Psoas muscle (tissue), 8 donors: ENCODE measurements around the gene ZBTB46. TPM values are rescaled to one million over a fixed set of nuclear protein-coding genes. Genes with fewer than 3 reads are reported as not detected.
A peak's percentile ranks its signal among the peaks of the same experiment; 100 is the strongest.

Experiments
- ATAC-seq, 4 donors: fragments of 200-7000 bp; cut with Tn5 transposase; one replicate each; pipeline ENCODE4 v1.9.1; 2020; ENCODE audit warnings: moderate library complexity in 3 of 4, mild to moderate bottlenecking in 2 of 4
- DNase-seq, 2 donors: peaks; one replicate each; pipeline ENCODE4 v3.0.0-alpha.2; 2020
- H3K27ac ChIP-seq: fragments of 200-600 bp; one replicate; pipeline ENCODE4 v1.8.0; 2022
- H3K27me3 ChIP-seq, 3 donors: fragments of 200-600 bp in 1 of 3; one replicate each; pipeline versions ENCODE4 v1.6.1 to v1.8.0; 2013 to 2022; ENCODE audit warnings: low read length in 2 of 3, mild to moderate bottlenecking in 2 of 3, moderate library complexity in 1 of 3; ENCODE audit not compliant: insufficient read depth in 3 of 3
- H3K36me3 ChIP-seq, 2 donors: fragments of 200-600 bp in 1 of 2; one replicate each; pipeline versions ENCODE4 v1.6.1 to v1.8.0; 2013 to 2022; ENCODE audit warnings: low read depth in 1 of 2, mild to moderate bottlenecking in 1 of 2, moderate library complexity in 1 of 2; ENCODE audit not compliant: insufficient read depth in 1 of 2
- H3K4me1 ChIP-seq: fragments of 200-600 bp; one replicate; pipeline ENCODE4 v1.8.0; 2022
- H3K4me3 ChIP-seq: fragments of 200-600 bp; one replicate; pipeline ENCODE4 v1.8.0; 2022; ENCODE audit warnings: mild to moderate bottlenecking
- H3K9me3 ChIP-seq: fragments of 200-600 bp; one replicate; pipeline ENCODE4 v1.8.0; 2022
- WGBS, 3 donors: extraction: QIAGEN DNeasy Blood & Tissue Kit; methylation state at CpG; one replicate each; pipeline versions ENCODE4 v1.1.6 to v1.1.7; 2013; 5-methylcytosine and 5-hydroxymethylcytosine counted together
- intact Hi-C, 2 donors: fragments of 100-400 bp; cut with DNase I; formaldehyde crosslinking; loops; one replicate each; pipeline versions ENCODE4 v1.11.0 to v1.14.2; 2022
- polyA plus RNA-seq, 3 donors: library from polyadenylated mRNA; stranded (reverse); fragments of 200-250 nt; gene quantifications; one replicate each; pipeline ENCODE4 v1.2.3, GENCODE V29; 2013
- total RNA-seq, 4 donors: library from RNA; stranded (reverse); fragmentation: NEBNext Ultra II Directional in 2 of 4; extraction: Animal tissue kit (Norgen Biotek cat#: 25700) in 2 of 4; gene quantifications; one replicate each; pipeline versions ENCODE4 v1.2.1 to v1.2.4, GENCODE V29; 2021 to 2023
- TF ChIP-seq, protein P1 (sequence below): fragments of 200-600 bp; IDR thresholded peaks from one replicate; pipeline ENCODE4 v1.8.0; 2022; ENCODE audit warnings: antibody characterized with exemption
- donor health status: healthy with polysubstance abuse.
- donor health status: DM: no; HTN: no; CAD: no; lungs with moderate emphysema.
- donor health status: Bipolar disorder and iron deficiency.
- donor health status: healthy.
- donor health status: DM: yes; HTN: yes; CAD: no.
- donor health status: DM: no; HTN: no; CAD: no.
- donor health status: DM: no; HTN: no; CAD: no.
- donor health status: DM: yes; HTN: yes; CAD: no.

Gene ZBTB46
- total and polyA plus RNA-seq, 7 donors: 1.3 to 6.4 (median 4.5) TPM

DNA sequence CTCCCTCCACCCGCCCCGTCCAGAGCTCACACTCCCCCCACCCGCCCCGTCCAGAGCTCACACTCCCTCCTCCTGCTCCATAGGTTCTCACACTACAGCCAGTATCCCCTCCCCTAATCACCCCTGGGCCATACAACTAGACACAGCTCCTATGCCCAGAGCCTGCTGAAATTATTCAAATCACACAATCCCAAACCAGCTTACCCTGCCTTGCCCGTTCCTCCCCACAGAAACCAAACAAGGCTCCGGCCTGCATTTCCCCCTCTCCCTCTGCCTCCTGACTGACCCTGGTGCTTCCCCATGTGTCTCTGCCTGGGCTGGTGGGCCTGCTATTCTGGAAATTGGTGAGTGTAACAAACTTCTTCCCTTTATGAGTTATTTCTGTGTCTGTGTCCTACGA, 72.9 kb downstream of the ZBTB46 start:
- ATAC-seq (no peak), DNase-seq (peak in 1 of 2 donors; percentile 33)
- H3K36me3 ChIP-seq: no peaks in the 10 kb centered on the region
- no peaks in the 10 kb centered on the region for H3K4me1 ChIP-seq
- TF ChIP-seq, protein P1, sequence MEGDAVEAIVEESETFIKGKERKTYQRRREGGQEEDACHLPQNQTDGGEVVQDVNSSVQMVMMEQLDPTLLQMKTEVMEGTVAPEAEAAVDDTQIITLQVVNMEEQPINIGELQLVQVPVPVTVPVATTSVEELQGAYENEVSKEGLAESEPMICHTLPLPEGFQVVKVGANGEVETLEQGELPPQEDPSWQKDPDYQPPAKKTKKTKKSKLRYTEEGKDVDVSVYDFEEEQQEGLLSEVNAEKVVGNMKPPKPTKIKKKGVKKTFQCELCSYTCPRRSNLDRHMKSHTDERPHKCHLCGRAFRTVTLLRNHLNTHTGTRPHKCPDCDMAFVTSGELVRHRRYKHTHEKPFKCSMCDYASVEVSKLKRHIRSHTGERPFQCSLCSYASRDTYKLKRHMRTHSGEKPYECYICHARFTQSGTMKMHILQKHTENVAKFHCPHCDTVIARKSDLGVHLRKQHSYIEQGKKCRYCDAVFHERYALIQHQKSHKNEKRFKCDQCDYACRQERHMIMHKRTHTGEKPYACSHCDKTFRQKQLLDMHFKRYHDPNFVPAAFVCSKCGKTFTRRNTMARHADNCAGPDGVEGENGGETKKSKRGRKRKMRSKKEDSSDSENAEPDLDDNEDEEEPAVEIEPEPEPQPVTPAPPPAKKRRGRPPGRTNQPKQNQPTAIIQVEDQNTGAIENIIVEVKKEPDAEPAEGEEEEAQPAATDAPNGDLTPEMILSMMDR: no peak
- intact Hi-C loops: no loop called here
- 87 to 92% (median 91%) methylated on average over 7 of the region's 7 CpGs for WGBS, 3 donors
- H3K4me3 ChIP-seq: no peak overlapping the region
- H3K27ac ChIP-seq: no peak overlapping the region
- H3K9me3 ChIP-seq: no peaks in the 10 kb centered on the region
- no peaks in the 10 kb centered on the region for H3K27me3 ChIP-seq

DNA sequence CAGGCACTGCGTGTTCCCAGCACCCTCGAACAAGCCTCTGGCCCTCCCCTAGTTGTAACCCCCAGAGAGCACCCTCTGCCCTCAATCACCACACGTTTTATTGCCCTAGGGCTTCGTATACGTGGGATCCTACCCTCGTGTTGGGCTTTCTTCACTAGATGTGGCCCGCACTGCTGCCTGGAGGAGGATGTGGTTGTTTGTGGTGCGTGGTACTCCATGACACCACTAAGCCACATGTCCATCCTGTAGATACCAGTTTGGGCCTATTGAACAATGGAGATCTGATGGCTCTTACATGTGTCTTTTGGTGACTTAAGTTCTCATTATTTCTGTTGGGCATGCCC, 74.4 kb downstream of the ZBTB46 start:
- Histone ChIP-seq H3K4me3 (no peak overlapping the region), H3K4me1 (no peaks in the 10 kb centered on the region), H3K27me3 (no peaks in the 10 kb centered on the region), H3K9me3 (no peaks in the 10 kb centered on the region), H3K36me3 (no peaks in the 10 kb centered on the region), H3K27ac (no peak overlapping the region)
- WGBS, 3 donors: 65 to 71% (median 68%) methylated on average over 8 of the region's 8 CpGs
- DNase-seq (no peak), ATAC-seq (no peak)
- intact Hi-C loops: no loop called here
- TF ChIP-seq, protein P1: no peak

DNA sequence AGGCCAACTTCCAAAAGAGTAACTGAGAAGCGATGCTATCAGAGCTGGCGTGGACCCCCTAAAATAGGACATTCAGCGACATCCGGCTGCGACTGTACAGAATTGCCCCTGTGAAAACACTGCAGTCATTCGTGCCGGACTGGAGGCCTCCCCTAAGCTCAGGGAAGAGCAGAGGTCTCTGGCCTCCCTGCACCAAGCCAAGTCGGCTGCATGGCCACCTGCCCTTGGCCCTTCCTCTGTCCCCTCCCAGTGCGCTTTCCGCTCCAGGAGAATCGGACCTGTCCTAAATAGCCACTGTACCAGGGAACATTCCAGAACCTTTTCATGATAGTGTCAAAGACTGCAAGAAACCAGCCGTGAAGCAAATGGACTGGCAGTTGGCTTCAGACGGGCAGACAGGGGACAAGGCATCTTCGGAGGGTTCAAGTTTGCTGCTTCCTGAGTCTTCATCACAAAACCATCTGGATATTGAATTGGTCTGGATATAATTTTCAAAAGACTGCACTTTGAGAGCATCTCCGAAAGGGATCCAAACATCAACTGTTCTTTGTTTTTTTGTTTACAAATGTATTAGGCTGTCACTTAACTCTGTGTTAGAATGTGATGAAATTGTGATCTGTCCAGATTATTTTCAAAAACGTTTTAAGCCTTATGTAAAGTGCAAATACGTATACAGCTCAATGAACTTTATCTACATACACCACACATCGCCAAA, 75.0 kb downstream of the ZBTB46 start:
- no peak overlapping the region for H3K4me3 ChIP-seq
- no peak for ATAC-seq
- H3K27ac ChIP-seq: no peak overlapping the region
- no peaks in the 10 kb centered on the region for H3K9me3 ChIP-seq
- intact Hi-C loops: no loop called here
- TF ChIP-seq, protein P1: no peak
- H3K27me3 ChIP-seq: no peaks in the 10 kb centered on the region
- DNase-seq: no peak
- H3K4me1 ChIP-seq: no peaks in the 10 kb centered on the region
- 74 to 78% (median 76%) methylated on average over 18 of the region's 18 CpGs for WGBS, 3 donors
- no peaks in the 10 kb centered on the region for H3K36me3 ChIP-seq

DNA sequence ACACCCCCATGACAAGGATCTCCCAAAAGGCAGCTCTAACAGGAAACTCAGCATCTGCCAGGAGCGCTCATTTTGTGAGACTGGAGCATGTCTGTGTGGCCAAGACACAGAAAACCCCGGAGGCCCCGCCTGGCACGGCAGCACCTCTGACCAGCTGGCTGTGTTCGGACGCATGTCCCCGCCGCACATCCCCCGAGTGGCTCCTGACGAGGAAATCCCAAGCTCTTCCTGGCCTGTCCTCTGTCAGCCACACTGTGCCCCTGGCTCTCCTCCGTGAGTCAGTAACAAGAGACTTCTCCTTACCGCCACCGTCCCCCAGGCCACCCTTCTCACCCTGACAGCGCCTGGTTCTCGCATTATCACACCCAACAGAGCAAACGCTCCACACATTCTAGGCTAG, 77.1 kb downstream of the ZBTB46 start:
- Histone ChIP-seq H3K4me1 (no peaks in the 10 kb centered on the region), H3K27ac (no peak overlapping the region), H3K9me3 (no peaks in the 10 kb centered on the region), H3K4me3 (no peak overlapping the region), H3K27me3 (no peaks in the 10 kb centered on the region), H3K36me3 (no peaks in the 10 kb centered on the region)
- ATAC-seq (no peak), DNase-seq (peak in 1 of 2 donors; percentile 44)
- intact Hi-C loops: no loop called here
- TF ChIP-seq, protein P1: no peak
- 54 to 68% (median 61%) methylated on average over 16 of the region's 16 CpGs for WGBS, 3 donors

DNA sequence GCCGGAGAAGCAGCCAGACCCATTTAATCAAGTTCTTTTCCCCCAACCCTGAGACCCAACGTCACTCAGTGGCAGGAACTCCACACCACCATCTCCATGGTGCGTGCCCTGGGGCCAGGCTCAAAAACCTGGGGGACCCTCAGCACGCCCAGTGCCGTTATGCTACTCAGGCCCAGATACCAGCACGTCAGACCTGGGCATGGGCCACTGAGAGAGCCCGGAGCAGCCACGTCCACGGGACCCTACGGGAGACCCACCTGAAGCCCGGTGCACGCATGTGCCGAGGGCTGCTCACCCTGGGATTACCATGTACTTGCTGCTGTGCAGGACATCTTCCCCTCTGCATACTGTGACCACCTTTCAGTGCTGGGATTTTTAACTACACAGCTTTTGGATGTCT, 77.7 kb downstream of the ZBTB46 start:
- intact Hi-C loops: no loop called here
- 90 to 92% (median 91%) methylated on average over 13 of the region's 13 CpGs for WGBS, 3 donors

More for the DNA sequence above, 77.7 kb downstream of the ZBTB46 start:
- H3K9me3 ChIP-seq: no peaks in the 10 kb centered on the region
- no peak overlapping the region for H3K27ac ChIP-seq
- H3K4me3 ChIP-seq: no peak overlapping the region
- peak in 1 of 4 donors; percentile 23 for ATAC-seq
- no peaks in the 10 kb centered on the region for H3K4me1 ChIP-seq
- peak in 1 of 2 donors; percentile 26 for DNase-seq
- no peaks in the 10 kb centered on the region for H3K36me3 ChIP-seq
- H3K27me3 ChIP-seq: no peaks in the 10 kb centered on the region
- TF ChIP-seq, protein P1: no peak
